ENCODE data around the gene LRP2BP.
"Not testable (repeated sequence)": the region's sequence is repeated elsewhere in the genome, so short reads cannot be mapped to it uniquely, and the experiment has no call there.

Gene LRP2BP

DNA sequence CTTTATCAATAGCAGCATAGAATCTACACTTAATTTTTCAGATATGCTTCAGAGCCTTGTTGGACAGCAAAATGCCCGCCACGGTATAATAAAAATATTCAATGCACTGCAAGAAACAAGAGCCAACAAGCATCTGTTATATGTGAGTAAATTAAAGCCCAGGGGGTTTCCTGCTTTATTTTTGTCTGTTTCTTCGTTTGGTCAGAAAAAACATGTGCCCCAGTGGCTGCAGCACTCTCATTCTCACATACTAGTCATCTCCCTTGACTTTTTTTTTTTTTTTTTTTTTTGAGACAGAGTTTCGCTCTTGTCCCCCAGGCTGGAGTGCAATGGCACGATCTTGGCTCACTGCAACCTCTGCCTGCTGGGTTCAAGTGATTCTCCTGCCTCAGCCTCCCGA lies 33.2 kb downstream of the LRP2BP start:
- in situ Hi-C loops (cut with HindIII; ENCODE audit: low sequenced_read_pairs): not testable (repeated sequence)

DNA sequence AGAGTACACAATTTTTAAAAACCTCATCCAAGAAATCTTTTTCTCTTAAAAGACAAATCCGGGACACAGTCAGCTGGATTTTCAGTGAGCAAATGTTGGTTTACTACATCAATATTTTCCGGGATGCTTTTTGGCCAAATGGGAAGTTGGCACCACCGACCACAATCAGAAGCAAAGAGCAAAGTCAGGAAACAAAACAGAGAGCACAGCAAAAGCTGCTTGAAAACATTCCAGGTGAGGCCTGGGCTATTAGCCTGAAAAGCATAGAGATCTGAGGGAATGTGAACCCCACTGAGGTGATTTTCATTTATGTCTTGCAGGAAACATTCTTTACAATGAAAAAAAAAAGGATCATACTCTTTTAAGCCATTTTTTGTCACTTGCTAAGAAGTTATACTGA lies 33.9 kb downstream of the LRP2BP start:
- in situ Hi-C loops (cut with HindIII; ENCODE audit: low sequenced_read_pairs): no loop called here

DNA sequence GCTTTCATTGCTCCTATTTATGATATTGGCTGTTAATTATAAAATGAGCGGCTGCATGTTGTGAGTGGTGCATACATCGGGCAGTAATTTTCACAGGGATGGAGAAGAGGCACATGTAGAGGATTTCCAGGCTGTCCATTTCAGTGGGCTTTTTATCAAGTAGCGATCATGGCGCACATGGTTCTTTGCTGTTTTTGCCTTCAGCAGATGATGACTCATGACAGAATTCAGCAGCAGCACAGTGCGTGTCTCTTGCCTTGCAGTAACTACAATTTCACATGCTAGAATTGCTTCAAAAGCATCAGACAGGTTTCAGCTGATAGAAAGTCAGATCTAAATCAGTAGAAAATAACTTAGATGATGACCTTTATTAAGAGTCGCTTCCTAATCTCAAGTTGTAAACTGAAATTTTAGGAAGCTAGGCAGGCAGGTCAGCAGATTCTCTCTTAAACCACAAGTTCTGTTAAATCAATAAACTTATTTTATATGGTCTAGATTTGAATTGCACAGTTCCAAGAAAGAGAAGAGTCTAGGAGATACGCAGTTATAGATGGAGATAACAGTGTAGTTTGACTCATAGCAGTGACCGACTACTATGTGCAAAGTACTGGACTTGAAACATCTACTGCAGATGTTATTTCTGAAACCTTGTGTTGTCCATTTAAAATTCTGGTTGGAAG lies 35.8 kb downstream of the LRP2BP start:
- in situ Hi-C loops (cut with HindIII; ENCODE audit: low sequenced_read_pairs): no loop called here

DNA sequence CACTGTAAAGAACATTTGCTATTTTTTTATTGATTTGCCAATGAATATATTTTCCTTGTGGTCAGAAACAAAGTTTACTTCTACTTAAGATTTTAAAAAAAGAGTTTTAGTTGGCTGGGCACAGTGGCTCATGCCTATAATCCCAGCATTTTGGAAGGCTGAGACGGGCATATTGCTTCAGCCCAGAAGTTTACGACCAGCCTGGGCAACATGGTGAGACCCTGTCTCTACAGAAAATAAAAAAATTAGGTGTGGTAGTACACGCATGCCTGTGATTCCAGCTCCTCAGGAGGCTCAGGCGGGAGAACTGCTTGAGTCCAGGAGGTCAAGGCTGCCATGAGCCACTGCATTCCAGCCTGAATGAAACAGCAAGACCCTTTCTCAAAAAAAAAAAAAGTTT lies 36.8 kb downstream of the LRP2BP start:
- in situ Hi-C loops (cut with HindIII; ENCODE audit: low sequenced_read_pairs): no loop called here

DNA sequence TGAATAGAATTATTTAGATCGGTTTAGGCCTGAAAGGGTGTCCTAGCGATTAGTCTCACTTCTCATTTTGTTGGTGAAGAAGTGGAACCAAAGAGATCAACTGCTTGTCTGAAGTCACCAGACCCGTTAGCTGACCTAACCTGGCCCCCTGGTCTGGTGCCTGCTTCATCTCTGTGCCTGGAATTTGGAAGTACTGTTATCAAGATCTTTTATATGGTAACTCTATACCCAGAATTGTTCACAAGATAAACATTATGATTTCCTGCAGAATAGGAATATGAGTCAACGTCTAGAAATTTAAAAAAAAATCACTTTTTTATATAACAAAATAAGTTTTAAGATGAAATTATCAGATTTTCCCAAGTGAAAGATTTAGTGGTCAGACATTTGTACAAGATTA lies 37.2 kb downstream of the LRP2BP start:
- in situ Hi-C loops (cut with HindIII; ENCODE audit: low sequenced_read_pairs): no loop called here

DNA sequence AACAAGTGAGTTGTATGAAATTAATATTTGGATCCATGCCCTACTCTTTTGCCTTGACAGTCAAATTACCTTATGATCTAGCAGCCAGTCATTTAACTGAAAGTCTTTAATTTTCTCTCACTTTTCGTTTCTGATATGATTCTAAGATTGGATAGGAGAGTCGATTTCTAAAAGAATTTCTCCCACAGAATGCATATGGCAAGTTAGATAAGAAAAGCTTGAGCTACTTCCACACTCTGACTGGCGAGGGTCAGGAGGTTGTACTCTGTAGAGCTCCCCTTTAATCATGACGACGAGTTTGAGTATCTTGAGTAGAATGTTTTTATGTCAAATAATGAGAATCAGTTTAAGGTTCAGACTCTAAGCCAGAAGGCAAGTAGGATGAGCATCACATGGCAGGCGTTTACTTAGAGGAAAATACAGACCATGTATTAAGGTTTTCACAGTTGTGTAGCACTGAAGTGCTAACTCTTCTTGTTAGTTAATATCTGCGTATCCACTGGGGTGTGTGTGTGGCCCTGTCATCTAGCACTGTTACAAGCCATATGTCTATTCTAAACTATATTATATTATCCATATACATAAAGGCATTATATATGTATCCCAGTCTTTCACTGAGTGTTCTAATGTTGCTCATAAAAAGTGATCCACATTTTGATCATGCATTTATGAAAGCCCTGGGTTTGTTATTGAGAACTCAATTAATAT lies 37.8 kb downstream of the LRP2BP start:
- in situ Hi-C loops (cut with HindIII; ENCODE audit: low sequenced_read_pairs): no loop called here

DNA sequence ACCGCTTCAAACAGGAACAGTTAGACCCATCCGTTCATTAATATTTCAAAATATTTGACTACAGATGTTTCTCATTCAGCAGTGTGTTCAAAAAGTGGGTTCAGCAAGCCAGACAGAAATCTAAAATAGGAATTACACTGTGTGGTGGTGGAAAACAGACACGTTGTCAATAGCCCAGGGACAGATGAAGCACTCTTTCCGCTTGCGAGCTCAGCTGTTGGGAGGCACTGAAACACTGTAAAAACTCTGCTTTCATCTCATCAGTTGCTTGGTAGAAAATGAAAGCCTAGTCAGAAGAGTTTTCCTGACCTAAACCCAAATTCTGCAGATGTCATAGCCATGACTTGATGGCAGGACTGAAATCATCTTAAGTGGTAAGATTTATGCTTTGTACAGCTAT lies 38.5 kb downstream of the LRP2BP start:
- in situ Hi-C loops (cut with HindIII; ENCODE audit: low sequenced_read_pairs): no loop called here

DNA sequence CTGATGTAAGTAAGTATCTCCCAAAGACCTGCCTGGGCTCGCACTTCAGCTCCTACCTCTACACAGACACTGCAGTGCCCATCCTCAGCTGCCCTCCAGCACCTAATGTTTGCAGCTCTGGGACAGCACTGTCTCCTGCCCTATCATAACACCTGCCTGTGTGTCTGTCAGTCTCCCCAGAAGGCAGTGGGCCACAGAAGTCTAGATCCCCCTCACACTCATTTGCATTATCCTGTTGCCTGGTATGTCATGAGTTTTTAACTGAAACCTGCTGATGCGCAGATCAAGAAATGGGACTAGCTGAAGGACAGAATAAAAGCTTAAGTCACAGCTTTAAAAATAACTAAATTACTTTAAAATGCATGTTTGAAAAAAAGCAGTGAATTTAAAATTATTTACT lies 43.0 kb downstream of the LRP2BP start:
- in situ Hi-C loops (cut with HindIII; ENCODE audit: low sequenced_read_pairs): no loop called here

DNA sequence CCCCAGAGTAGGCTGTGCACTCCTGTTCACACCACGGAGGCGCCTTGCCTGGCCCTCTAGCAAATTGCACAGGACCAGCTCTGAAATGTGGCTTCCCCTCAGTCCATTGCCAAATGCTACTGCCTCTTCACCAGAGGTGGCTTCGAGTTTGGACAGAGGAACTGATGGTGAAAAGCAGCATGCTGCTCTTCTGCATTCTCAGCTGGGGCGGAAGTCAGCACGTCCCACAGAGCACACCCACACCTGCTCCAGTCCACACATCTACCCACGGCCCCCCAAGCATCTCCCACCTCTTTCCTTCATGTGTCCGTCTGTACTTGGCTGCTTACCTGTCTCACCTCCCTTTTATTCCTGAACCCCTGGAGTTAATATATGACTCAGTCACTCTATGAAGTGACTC lies 43.5 kb downstream of the LRP2BP start:
- in situ Hi-C loops (cut with HindIII; ENCODE audit: low sequenced_read_pairs): no loop called here

DNA sequence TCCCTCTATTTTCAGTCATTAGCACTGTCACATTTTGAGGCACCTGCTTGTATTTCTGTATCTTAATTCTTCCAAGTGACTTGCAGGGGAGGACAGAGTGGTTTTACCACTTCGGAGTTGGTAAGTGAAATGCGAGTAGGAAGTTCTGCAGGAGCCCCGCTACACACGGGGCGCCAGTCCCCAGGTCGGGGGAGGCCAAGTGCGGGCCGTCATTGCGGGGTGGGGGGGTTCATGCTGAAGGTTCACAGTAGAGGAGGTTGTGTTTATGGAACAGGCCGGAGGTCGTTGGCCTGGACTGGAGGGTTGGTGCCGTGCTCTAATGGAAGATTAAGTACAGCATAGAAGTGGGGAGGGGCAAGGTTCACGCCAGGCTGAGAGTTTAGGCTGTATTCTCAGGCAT lies 44.0 kb downstream of the LRP2BP start:
- in situ Hi-C loops (cut with HindIII; ENCODE audit: low sequenced_read_pairs): no loop called here

DNA sequence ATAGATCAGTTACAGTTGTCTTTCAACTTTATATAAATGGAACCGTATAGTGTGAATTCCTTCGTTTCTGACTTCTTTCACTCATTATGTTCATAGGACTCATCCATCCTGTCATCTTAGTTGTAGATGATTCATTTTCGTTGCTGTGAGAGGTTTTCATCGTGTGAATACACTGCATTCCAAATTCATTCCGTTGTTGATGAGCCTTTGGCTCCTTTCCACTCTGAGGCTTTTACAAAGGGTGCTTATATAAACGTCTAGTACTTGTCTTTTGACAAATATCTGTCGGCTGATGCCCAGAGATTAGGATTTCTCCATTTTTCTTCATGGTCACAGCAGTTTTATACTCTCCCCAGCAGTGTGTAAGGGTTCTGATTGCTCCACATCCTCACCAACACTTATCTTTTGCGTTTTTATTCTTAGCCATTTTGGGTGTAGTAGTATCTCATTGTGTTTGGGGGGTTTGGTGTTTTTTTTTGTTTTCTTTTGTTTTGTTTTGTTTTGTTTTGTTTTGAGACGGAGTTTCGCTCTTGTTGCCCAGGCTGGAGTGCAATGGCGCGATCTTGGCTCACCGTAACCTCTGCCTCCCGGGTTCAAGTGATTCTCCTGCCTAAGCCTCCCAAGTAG lies 48.6 kb downstream of the LRP2BP start:
- in situ Hi-C loops (cut with HindIII; ENCODE audit: low sequenced_read_pairs): no loop called here

DNA sequence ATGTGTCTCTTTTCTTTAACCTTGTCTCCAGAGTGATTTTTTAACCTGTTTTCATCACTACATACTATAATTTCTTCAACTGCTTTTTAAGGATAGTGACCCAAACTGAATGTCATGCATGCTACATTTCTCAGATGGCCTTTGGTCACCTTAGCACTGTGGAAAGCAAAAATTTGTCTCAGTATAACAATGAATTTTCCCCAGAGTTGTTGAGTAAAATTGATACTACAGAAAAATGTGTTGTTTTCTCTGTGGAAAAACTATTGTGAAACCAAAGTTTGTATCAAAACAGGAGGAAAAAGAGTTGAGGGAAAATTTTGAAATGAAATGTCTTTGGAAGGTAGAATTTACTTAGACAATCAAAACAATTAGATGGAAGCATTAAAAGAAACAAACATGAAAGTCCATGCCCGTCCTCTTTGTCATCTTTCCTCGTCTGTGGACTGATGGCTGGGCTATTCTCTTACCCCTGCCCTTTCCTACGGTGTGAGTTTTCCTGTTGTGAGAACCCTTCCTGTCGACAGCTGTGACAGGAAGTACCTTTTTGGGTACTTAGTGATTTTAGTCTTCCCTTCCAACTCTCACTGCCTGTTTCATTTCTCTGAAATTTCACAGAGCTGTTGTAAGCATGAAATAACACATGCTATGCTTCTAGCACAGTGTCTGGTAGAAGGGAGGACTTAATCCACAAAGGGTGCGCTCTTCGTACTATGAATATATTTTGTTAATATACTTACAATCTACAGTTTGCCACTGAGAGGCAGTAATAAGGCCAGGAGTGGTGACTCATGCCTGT lies 50.8 kb downstream of the LRP2BP start:
- in situ Hi-C loops (cut with HindIII; ENCODE audit: low sequenced_read_pairs): no loop called here

DNA sequence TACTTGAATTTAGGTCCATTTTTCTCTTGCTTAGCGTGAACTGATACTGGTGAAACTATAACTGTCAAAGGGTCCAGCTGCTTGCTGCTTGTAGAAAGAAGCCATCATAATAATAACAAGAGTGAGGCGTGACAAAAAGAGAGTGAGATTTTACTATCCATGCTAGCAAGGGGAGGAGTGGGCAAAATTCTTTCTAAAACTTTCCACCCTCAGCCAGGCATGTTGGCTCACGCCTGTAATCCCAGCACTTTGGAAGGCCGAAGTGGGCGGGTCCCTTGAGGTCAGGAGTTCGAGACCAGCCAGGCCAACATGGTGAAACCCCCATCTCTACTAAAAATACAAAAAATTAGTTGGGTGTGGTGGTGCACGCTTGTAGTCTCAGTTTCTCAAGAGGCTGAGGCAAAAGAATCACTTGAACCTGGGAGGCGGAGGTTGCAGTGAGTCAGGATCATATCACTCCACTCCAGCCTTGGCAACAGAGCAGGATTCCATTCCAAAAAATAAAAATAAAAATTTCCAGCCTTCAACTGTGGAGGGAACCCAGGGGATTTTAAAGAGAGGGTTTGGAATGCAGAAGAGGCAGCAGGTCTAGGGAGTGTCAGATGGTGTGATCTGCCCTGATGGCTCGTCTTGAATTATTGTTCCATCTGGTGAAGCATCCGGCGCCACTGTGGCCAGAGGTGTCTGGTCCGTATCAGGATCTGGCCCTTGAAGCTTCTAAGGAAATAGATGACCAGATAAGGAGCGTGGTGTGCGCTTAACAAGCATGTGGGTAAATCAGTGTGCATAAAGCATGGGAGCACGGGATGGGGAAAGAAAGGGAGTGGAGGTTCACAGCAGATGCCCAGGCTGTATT lies 51.8 kb downstream of the LRP2BP start:
- in situ Hi-C loops (cut with HindIII; ENCODE audit: low sequenced_read_pairs): no loop called here

DNA sequence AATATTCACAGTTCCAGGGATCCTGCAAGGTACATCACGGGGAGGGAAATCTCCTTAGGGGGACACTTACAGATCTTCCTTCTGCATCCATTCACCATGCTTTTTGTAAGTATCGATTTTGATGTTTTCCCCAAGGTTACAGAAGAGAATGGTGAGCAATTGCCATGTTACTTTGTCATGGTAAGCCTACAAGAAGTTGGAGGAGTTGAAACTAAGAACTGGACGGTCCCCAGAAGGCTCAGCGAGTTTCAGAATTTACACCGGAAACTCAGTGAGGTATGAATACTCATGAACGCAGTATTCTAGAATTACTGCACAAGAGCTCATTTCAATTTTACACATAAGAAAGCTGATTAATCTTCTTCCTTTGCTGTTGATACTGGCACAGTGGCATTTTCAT lies 53.9 kb downstream of the LRP2BP start:
- in situ Hi-C loops (cut with HindIII; ENCODE audit: low sequenced_read_pairs): no loop called here

DNA sequence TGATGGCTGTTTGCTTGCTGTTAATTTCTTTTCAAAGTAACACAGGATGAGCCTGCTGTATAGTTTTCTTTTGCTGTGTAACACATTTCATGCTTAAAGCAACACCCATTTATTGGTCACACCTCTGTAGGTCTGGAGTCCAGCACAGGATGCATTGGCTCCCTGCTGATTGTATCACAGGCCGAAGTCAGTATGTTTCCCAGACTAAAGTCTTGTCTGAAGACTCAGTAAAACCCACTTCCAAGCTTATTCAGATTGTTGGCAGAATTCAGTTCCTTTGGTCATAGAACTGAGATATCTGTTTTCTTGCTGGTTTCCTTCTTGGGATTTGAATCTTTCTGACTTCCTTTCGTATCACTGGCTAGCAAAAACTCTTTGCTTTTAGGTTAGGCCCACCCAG lies 54.3 kb downstream of the LRP2BP start:
- in situ Hi-C loops (cut with HindIII; ENCODE audit: low sequenced_read_pairs): no loop called here

DNA sequence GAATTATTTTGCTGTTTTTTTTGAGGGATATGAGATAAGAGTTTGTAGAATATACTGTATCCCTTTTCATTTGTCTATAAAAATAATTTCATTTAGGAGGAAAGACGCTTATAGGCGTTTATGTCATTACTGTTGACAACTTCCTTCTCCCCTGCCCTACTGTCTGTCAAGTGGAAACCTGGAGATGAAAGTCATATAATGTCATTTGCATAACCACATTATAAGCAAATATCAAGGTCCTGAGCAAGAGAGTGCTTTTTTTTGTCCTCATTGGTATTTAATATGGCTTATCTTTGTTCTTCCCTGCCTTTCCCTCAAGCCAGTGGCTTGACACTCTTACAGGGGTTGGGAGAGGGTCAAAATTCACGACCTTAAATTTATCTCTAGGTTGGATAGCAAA lies 55.8 kb downstream of the LRP2BP start:
- in situ Hi-C loops (cut with HindIII; ENCODE audit: low sequenced_read_pairs): no loop called here

DNA sequence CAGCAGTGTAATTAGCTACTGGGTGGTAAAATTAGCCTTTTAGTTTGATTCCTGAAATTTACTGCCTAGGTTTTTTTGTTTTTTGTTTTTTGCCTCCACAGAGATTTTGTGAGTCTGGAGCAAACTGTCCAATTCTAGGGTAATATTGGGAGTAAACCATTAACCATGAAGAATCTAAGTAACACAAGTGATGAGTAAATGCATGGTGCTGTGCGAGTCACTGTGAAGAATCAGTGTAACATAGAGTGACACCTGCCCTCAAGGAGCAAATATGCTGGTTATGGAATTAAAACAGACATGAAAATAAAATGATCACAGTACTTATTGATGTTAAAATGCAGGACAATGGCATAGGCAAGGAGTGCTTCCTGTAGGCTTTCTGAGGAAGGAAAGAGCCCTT lies 60.1 kb downstream of the LRP2BP start:
- in situ Hi-C loops (cut with HindIII; ENCODE audit: low sequenced_read_pairs): no loop called here

DNA sequence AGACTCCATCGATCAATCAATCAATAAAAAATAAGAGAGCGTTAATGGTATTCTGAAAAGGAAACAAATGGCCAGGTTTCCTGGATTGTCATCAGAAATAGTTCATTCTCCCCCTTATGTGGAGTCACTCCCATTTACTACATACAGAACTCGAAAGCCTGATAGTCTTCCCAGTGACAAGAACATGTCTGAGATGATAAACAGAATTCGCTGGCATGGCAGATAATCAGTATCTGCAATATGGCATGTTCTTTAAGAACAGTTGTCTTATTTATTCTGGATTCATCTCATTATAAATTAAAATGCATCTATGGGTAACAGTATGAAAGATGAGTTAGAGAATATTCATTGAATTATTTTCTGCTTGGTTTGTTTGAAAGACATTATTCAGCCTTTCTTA lies 61.4 kb downstream of the LRP2BP start:
- in situ Hi-C loops (cut with HindIII; ENCODE audit: low sequenced_read_pairs): no loop called here

DNA sequence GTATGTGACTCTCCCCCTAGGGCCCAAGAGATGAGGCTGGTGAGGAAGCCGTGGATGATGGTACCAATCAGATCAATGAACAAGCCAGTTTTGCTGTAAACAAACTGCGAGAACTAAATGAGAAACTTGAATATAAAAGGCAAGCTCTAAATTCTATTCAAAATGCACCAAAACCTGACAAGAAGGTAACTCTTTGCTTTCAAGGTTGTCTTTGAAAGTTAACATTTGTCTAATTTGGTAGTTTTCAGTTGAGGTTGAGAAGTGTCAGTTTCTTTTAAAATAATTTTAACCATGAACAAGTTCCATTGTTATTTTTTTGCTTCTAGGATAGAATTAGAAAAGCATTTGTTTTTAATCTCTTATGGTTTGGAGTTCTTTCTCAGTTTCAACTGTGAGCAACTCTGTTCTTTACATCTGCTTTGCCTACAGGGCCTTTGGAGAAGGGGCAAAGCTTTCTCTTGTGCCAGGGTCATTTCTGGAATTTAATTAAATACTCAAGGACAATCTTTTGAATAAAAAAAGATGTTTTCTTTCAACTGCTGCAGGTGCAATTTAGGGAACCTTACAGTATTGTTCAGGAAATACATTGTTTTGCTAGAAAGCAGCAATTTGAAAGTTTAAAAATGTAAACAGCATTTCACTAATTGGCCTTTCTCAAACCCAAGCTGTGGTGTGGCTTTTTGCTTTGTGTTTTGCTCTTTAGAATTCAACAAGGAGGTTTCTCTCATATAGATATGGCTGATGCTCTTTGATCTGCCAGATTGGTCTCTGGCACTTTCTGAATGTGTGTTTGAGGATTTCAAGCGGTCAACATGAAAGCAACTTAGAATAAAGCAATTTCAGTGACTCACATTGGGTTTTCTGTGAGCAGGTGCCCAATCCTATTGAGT lies 62.9 kb downstream of the LRP2BP start:
- in situ Hi-C loops (cut with HindIII; ENCODE audit: low sequenced_read_pairs): no loop called here

Measured in endothelial cell of hepatic sinusoid (primary cell).